CD4-positive, alpha-beta T cell (primary cell): ENCODE data around the gene KRT33B. TPM values are rescaled to one million over a fixed set of nuclear protein-coding genes. Genes with fewer than 3 reads are reported as not detected.
"Not testable (repeated sequence)": the region's sequence is repeated elsewhere in the genome, so short reads cannot be mapped to it uniquely, and the experiment has no call there.

Source experiments
- ATAC-seq: fragments of 200-7000 bp; cut with Tn5 transposase; one replicate; pipeline ENCODE4 v1.10.0; 2022; ENCODE audit warnings: mild to moderate bottlenecking; ENCODE audit not compliant: poor library complexity
- CTCF ChIA-PET: fragments of 350-600 bp; sonication (Branson Sonifier 250); formaldehyde crosslinking; loops from one replicate; lab custom pipeline; 2021; ENCODE audit warnings: antibody characterized with exemption, inconsistent platforms; lab: Charles Lee
- POLR2A ChIA-PET: fragments of 350-600 bp; sonication (Branson Sonifier 250); formaldehyde crosslinking; loops from one replicate; lab custom pipeline; 2021; ENCODE audit warnings: antibody characterized with exemption, inconsistent platforms; lab: Charles Lee
- DNase-seq, 14 experiments: peaks; one replicate each; pipeline ENCODE4 v3.0.0-alpha.2; 2013 to 2020; ENCODE audit warnings: mixed read lengths in 2 of 14
- H3K27ac ChIP-seq, 2 donors: one replicate each; pipeline versions ENCODE4 v1.5.1 to v1.7.0; 2013; ENCODE audit warnings: low read length in 2 of 2, low read depth in 1 of 2, mild to moderate bottlenecking in 1 of 2
- H3K27me3 ChIP-seq, 2 experiments: 1 replicate in 1 of 2; 2 replicates in 1 of 2; pipeline versions ENCODE4 v1.6.1 to v1.7.0; 2013; ENCODE audit warnings: low read length in 2 of 2, control low read depth in 1 of 2, mild to moderate bottlenecking in 1 of 2, moderate library complexity in 1 of 2; ENCODE audit not compliant: insufficient read depth in 2 of 2, control insufficient read depth in 1 of 2
- H3K36me3 ChIP-seq: one replicate; pipeline ENCODE4 v1.6.1; 2013; ENCODE audit warnings: low read length, control low read depth; ENCODE audit not compliant: insufficient read depth
- H3K4me1 ChIP-seq: one replicate; pipeline ENCODE4 v1.6.1; 2013; ENCODE audit warnings: low read length, control low read depth; ENCODE audit not compliant: insufficient read depth
- H3K4me3 ChIP-seq: one replicate; pipeline ENCODE4 v1.5.1; 2013; ENCODE audit warnings: mild to moderate bottlenecking, low read length, moderate library complexity
- H3K9me3 ChIP-seq, 2 experiments: 1 replicate in 1 of 2; 2 replicates in 1 of 2; pipeline versions ENCODE4 v1.6.1 to v1.7.0; 2013; ENCODE audit warnings: low read length in 2 of 2, mild to moderate bottlenecking in 2 of 2, control low read depth in 1 of 2, moderate library complexity in 1 of 2; ENCODE audit not compliant: control insufficient read depth in 1 of 2, insufficient read depth in 1 of 2
- H3K27ac Mint-ChIP-seq: one replicate; pipeline ENCODE4 v1.8.0; 2020; ENCODE audit warnings: mixed read lengths
- H3K27me3 Mint-ChIP-seq: one replicate; pipeline ENCODE4 v1.8.0; 2021; ENCODE audit warnings: mixed read lengths
- H3K36me3 Mint-ChIP-seq: one replicate; pipeline ENCODE4 v1.8.0; 2021; ENCODE audit warnings: low read depth, mixed read lengths
- H3K4me1 Mint-ChIP-seq: one replicate; pipeline ENCODE4 v1.8.0; 2021; ENCODE audit warnings: low read depth, mixed read lengths
- H3K4me3 Mint-ChIP-seq: one replicate; pipeline ENCODE4 v1.8.0; 2020; ENCODE audit warnings: mild to moderate bottlenecking, mixed read lengths
- H3K9me3 Mint-ChIP-seq: one replicate; pipeline ENCODE4 v1.8.0; 2020; ENCODE audit warnings: mixed read lengths
- intact Hi-C, 2 experiments: fragments of 100-400 bp; cut with DNase I in 1 of 2; cut with micrococcal nuclease in 1 of 2; formaldehyde crosslinking; loops; one replicate each; pipeline versions ENCODE4 v1.15.1 to v1.9.0; 2023 to 2025; cut with DNase I, micrococcal nuclease
- total RNA-seq, 174 experiments: library from RNA in 2 of 174; stranded (reverse) in 2 of 174; gene quantifications; one replicate each; pipeline ENCODE4 v1.2.3 and lab custom pipeline; 2021 to 2026
- TF ChIP-seq, protein P1 (sequence below): fragments of 200-600 bp; IDR thresholded peaks from one replicate; pipeline ENCODE4 v1.8.0; 2022; ENCODE audit warnings: antibody characterized with exemption, mild to moderate bottlenecking

KRT33B gene
- total RNA-seq, 2 experiments from 2014 or later: not detected

DNA sequence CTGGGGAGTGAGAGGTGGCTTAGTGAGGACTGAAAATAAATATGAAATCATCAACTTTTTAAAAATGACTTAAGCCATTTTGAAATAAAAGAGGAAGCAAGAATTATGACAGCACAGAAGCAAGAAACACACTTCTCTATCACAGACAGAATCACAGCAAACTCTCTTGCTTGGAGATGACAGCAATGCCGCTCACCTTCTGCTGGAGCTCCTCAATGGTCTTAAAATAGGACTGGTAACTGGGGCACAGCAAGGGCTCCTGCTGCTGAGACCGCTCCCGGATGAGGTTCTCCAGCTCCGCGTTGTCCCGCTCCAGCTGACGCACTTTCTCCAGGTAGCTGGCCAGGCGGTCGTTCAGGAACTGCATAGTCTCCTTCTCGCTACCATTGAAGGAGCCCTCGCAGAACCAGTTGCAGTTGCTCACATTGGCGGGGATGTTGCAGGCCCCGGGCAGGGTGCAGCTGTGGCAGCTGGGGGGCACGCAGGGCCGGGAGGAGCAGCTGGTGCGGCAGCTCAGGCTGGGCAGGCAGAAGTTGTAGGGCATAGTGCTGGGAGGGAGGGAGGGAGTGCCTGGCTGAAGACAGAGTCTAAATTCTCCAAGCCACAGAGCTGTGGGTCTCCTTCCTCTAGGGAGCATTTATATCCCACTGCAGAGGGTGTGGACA, 27.5 kb upstream of the KRT33B start, which contains the start of gene KRT31:
KRT31 (minus strand) TSS at position 613 of the 665 bp plus-strand sequence; CDS start at position 544, 69 bp downstream.
- no peaks in the 10 kb centered on the region for H3K36me3 ChIP-seq
- Mint-ChIP-seq H3K36me3 (no peaks in the 10 kb centered on the region), H3K27me3 (no peaks in the 10 kb centered on the region), H3K9me3 (peaks cover under 1% of the 10 kb centered on the region), H3K27ac (no peak within 1 kb of the TSS), H3K4me1 (peaks cover 13% of the 10 kb centered on the region), H3K4me3 (no peak within 1 kb of the TSS)
- H3K4me3 ChIP-seq: no peak within 1 kb of the TSS
- ChIA-PET CTCF (no interaction called here), POLR2A (no interaction called here)
- intact Hi-C loops: no loop called here
- TF ChIP-seq, protein P1, sequence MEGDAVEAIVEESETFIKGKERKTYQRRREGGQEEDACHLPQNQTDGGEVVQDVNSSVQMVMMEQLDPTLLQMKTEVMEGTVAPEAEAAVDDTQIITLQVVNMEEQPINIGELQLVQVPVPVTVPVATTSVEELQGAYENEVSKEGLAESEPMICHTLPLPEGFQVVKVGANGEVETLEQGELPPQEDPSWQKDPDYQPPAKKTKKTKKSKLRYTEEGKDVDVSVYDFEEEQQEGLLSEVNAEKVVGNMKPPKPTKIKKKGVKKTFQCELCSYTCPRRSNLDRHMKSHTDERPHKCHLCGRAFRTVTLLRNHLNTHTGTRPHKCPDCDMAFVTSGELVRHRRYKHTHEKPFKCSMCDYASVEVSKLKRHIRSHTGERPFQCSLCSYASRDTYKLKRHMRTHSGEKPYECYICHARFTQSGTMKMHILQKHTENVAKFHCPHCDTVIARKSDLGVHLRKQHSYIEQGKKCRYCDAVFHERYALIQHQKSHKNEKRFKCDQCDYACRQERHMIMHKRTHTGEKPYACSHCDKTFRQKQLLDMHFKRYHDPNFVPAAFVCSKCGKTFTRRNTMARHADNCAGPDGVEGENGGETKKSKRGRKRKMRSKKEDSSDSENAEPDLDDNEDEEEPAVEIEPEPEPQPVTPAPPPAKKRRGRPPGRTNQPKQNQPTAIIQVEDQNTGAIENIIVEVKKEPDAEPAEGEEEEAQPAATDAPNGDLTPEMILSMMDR: no peak
- H3K27ac ChIP-seq: no peak within 1 kb of the TSS
- ATAC-seq (no peak), DNase-seq (no peak)
- H3K27me3 ChIP-seq: no peaks in the 10 kb centered on the region
- H3K9me3 ChIP-seq: no peaks in the 10 kb centered on the region
- peaks cover 5% of the 10 kb centered on the region for H3K4me1 ChIP-seq

DNA sequence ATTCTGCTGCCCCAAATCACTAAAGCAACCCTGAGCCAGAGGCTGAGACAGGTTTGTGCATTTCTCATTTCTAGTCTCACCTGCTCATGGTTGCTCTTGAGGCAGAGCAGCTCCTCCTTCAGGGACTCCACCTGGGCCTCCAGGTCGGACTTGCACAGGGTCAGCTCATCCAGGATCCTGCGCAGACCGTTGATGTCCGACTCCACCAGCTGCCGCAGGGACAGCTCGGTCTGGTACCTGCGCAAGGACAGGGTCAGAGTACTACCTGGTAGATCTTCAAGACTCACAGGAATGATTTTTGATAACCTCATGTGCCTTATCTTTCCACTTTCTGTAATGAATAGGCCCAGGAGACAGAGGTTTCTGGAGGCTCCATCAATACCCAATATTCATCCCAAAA, 26.7 kb upstream of the KRT33B start:
- Histone ChIP-seq H3K9me3 (no peaks in the 10 kb centered on the region), H3K4me3 (no peak overlapping the region), H3K36me3 (no peaks in the 10 kb centered on the region), H3K27me3 (no peaks in the 10 kb centered on the region), H3K27ac (no peak overlapping the region), H3K4me1 (peaks cover 5% of the 10 kb centered on the region)
- H3K9me3 Mint-ChIP-seq: peaks cover 2% of the 10 kb centered on the region
- ATAC-seq (no peak), DNase-seq (no peak)
- no peak overlapping the region for H3K27ac Mint-ChIP-seq
- intact Hi-C loops: no loop called here
- ChIA-PET CTCF (no interaction called here), POLR2A (no interaction called here)
- H3K4me1 Mint-ChIP-seq: peaks cover 13% of the 10 kb centered on the region
- TF ChIP-seq, protein P1: no peak
- no peak overlapping the region for H3K4me3 Mint-ChIP-seq
- H3K36me3 Mint-ChIP-seq: no peaks in the 10 kb centered on the region
- H3K27me3 Mint-ChIP-seq: no peaks in the 10 kb centered on the region

DNA sequence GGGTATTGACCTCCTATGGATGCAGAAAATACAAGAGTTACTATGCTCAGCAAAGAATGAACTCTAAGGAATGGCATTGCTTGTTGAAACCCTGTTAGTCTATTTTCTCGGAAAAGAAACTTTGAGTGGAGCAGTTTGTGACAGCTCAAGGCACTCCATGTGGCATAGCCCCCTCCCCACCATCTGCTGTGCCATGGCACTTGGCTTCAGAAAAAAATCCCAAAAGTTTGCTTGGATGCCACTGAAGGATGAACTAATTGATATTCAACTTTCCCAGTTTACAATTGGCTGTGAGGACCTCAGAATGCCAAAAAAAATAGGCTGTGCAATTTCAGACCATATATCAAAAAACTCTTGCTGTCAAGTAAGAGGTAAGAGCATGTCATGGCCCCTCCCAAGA, 26.0 kb upstream of the KRT33B start:
- POLR2A ChIA-PET: no interaction called here
- Mint-ChIP-seq H3K9me3 (peaks cover 2% of the 10 kb centered on the region), H3K27ac (no peak overlapping the region), H3K4me3 (no peak overlapping the region), H3K4me1 (peaks cover 13% of the 10 kb centered on the region), H3K36me3 (no peaks in the 10 kb centered on the region), H3K27me3 (no peaks in the 10 kb centered on the region)
- Histone ChIP-seq H3K27me3 (no peaks in the 10 kb centered on the region), H3K4me3 (no peak overlapping the region), H3K9me3 (no peaks in the 10 kb centered on the region), H3K4me1 (peaks cover 5% of the 10 kb centered on the region), H3K36me3 (no peaks in the 10 kb centered on the region), H3K27ac (no peak overlapping the region)
- ATAC-seq: no peak
- TF ChIP-seq, protein P1: no peak
- intact Hi-C loops: no loop called here
- DNase-seq: no peak
- CTCF ChIA-PET: no interaction called here

DNA sequence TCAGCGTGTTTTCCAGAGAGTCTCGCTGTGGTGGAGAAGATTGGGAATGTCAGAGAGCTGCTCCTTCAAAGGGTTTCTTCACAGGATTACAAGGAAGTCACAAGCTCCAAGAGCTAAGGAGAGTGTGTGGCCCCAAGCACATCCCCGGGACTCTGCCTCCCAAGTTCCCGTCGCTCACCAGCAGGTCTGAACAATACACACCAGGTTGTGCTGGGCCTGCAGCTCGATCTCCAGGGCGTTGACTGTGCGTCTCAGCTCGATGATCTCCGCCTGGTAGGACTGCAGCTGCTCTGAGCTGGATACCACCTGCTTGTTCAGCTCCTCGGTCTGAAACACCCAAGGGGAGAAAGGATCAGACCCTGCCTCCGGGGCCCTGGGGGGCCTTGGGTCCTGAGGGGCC, 25.4 kb upstream of the KRT33B start:
- H3K27me3 Mint-ChIP-seq, POLR2A ChIA-PET, CTCF ChIA-PET, H3K27me3 ChIP-seq, H3K36me3 ChIP-seq, H3K36me3 Mint-ChIP-seq, H3K9me3 ChIP-seq, intact Hi-C loops, H3K9me3 Mint-ChIP-seq, ATAC-seq, H3K27ac ChIP-seq, H3K4me1 ChIP-seq, H3K27ac Mint-ChIP-seq, H3K4me3 Mint-ChIP-seq, DNase-seq, H3K4me3 ChIP-seq: not testable (repeated sequence)
- peaks cover 13% of the 10 kb centered on the region for H3K4me1 Mint-ChIP-seq
